H9 (cell line): Measurements from ENCODE around the gene SLC2A4RG. TPM values are rescaled to one million over a fixed set of nuclear protein-coding genes. Genes with fewer than 3 reads are reported as not detected.
A peak's percentile ranks its signal among the peaks of the same experiment; 100 is the strongest.

ENCODE experiments used
- DNase-seq: peaks from one replicate; pipeline ENCODE4 v3.0.0-alpha.2; 2017
- H2AFZ ChIP-seq: one replicate; pipeline ENCODE4 v1.6.1; 2013; ENCODE audit warnings: mild to moderate bottlenecking, low read length, control low read depth, moderate library complexity
- H2AK5ac ChIP-seq: 2 replicates; pipeline ENCODE4 v1.6.1; 2013; ENCODE audit warnings: low read length, control low read depth, mixed read lengths; ENCODE audit not compliant: insufficient read length
- H2BK120ac ChIP-seq: one replicate; pipeline ENCODE4 v1.6.1; 2013; ENCODE audit warnings: low read depth, mild to moderate bottlenecking, low read length, control low read depth, inconsistent platforms; ENCODE audit not compliant: poor library complexity, severe bottlenecking
- H2BK12ac ChIP-seq: 2 replicates; pipeline ENCODE4 v1.6.1; 2013; ENCODE audit warnings: low read length, control low read depth, mixed read lengths, low read depth; ENCODE audit not compliant: insufficient read length
- H2BK15ac ChIP-seq: 2 replicates; pipeline ENCODE4 v1.6.1; 2013; ENCODE audit warnings: low read depth, low read length, control low read depth
- H2BK20ac ChIP-seq: one replicate; pipeline ENCODE4 v1.6.1; 2013; ENCODE audit warnings: low read depth, mild to moderate bottlenecking, low read length, control low read depth, inconsistent platforms; ENCODE audit not compliant: poor library complexity, severe bottlenecking
- H2BK5ac ChIP-seq: 2 replicates; pipeline ENCODE4 v1.6.1; 2013; ENCODE audit warnings: low read length, control low read depth, mixed read lengths; ENCODE audit not compliant: insufficient read length
- H3K14ac ChIP-seq: 2 replicates; pipeline ENCODE4 v1.6.1; 2013; ENCODE audit warnings: low read length, control low read depth; ENCODE audit not compliant: insufficient read depth
- H3K18ac ChIP-seq: 2 replicates; pipeline ENCODE4 v1.6.1; 2013; ENCODE audit warnings: low read depth, mild to moderate bottlenecking, mixed read lengths, low read length, control low read depth; ENCODE audit not compliant: insufficient read length
- H3K23ac ChIP-seq: 2 replicates; pipeline ENCODE4 v1.6.1; 2013; ENCODE audit warnings: low read length, control low read depth, mixed read lengths, low read depth; ENCODE audit not compliant: insufficient read length
- H3K23me2 ChIP-seq: 2 replicates; pipeline ENCODE4 v1.6.1; 2013; ENCODE audit warnings: low read depth, mild to moderate bottlenecking, mixed read lengths, low read length, control low read depth; ENCODE audit not compliant: insufficient read length, poor library complexity, severe bottlenecking
- H3K27ac ChIP-seq: 2 replicates; pipeline ENCODE4 v1.5.1; 2013; ENCODE audit warnings: low read length, control low read depth, mixed read lengths, low read depth; ENCODE audit not compliant: insufficient read length
- H3K27me3 ChIP-seq: 2 replicates; pipeline ENCODE4 v1.6.1; 2013; ENCODE audit warnings: low read length, control low read depth, inconsistent platforms; ENCODE audit not compliant: insufficient read depth
- H3K4ac ChIP-seq: 2 replicates; pipeline ENCODE4 v1.6.1; 2013; ENCODE audit warnings: low read depth, mild to moderate bottlenecking, control low read depth, inconsistent platforms, low read length, moderate library complexity
- H3K4me1 ChIP-seq: 2 replicates; pipeline ENCODE4 v1.6.1; 2013; ENCODE audit warnings: low read length, control low read depth, inconsistent platforms; ENCODE audit not compliant: insufficient read depth
- H3K4me2 ChIP-seq: 2 replicates; pipeline ENCODE4 v1.6.1; 2013; ENCODE audit warnings: low read length, control low read depth, mixed read lengths; ENCODE audit not compliant: insufficient read length, insufficient read depth
- H3K56ac ChIP-seq: 2 replicates; pipeline ENCODE4 v1.6.1; 2013; ENCODE audit warnings: low read depth, mild to moderate bottlenecking, mixed read lengths, low read length, control low read depth; ENCODE audit not compliant: insufficient read length
- H3K79me1 ChIP-seq: 2 replicates; pipeline ENCODE4 v1.6.1; 2013; ENCODE audit warnings: low read depth, mild to moderate bottlenecking, moderate library complexity, low read length, control low read depth, inconsistent platforms; ENCODE audit not compliant: insufficient read depth, poor library complexity, severe bottlenecking
- H3K79me2 ChIP-seq: 2 replicates; pipeline ENCODE4 v1.6.1; 2013; ENCODE audit warnings: low read length, control low read depth, inconsistent platforms; ENCODE audit not compliant: insufficient read depth
- H3K9ac ChIP-seq: 2 replicates; pipeline ENCODE4 v1.6.1; 2013; ENCODE audit warnings: low read length, control low read depth, mixed read lengths; ENCODE audit not compliant: insufficient read length; ENCODE audit errors: extremely low read depth
- H3K9me3 ChIP-seq: one replicate; pipeline ENCODE4 v1.6.1; 2013; ENCODE audit warnings: low read depth, low read length, inconsistent platforms; ENCODE audit not compliant: control insufficient read depth
- H3T11ph ChIP-seq: one replicate; pipeline ENCODE4 v1.6.1; 2013; ENCODE audit warnings: mild to moderate bottlenecking, low read length, control low read depth, inconsistent platforms
- H4K20me1 ChIP-seq: one replicate; pipeline ENCODE4 v1.6.1; 2013; ENCODE audit not compliant: control insufficient read depth, insufficient read length, insufficient read depth
- H4K5ac ChIP-seq: 2 replicates; pipeline ENCODE4 v1.6.1; 2013; ENCODE audit warnings: low read depth, mild to moderate bottlenecking, mixed read lengths, low read length, control low read depth; ENCODE audit not compliant: insufficient read length
- H4K8ac ChIP-seq: replicated peaks from 2 replicates; pipeline ENCODE4 v1.6.1; 2013; ENCODE audit warnings: low read length, control low read depth, mixed read lengths, low read depth; ENCODE audit not compliant: insufficient read length
- H4K91ac ChIP-seq: 2 replicates; pipeline ENCODE4 v1.6.1; 2013; ENCODE audit warnings: low read depth, mild to moderate bottlenecking, moderate library complexity, mixed read lengths, low read length, control low read depth; ENCODE audit not compliant: insufficient read length
- H3K27ac Mint-ChIP-seq, 3 experiments: 2 replicates in 2 of 3; 3 replicates in 1 of 3; pipeline ENCODE4 v1.8.0; 2020 to 2021; ENCODE audit warnings: mixed read lengths in 3 of 3, mild to moderate bottlenecking in 1 of 3, moderate library complexity in 1 of 3
- H3K27me3 Mint-ChIP-seq: 2 replicates; pipeline ENCODE4 v1.8.0; 2021; ENCODE audit warnings: low read depth, mild to moderate bottlenecking, moderate library complexity, mixed read lengths
- H3K36me3 Mint-ChIP-seq, 3 experiments: 2 replicates in 2 of 3; 3 replicates in 1 of 3; pipeline ENCODE4 v1.8.0; 2020 to 2021; ENCODE audit warnings: low read depth in 3 of 3, mixed read lengths in 3 of 3; ENCODE audit not compliant: insufficient read depth in 1 of 3
- H3K4me1 Mint-ChIP-seq, 2 experiments: 2 replicates each; pipeline ENCODE4 v1.8.0; 2020; ENCODE audit warnings: mixed read lengths in 2 of 2
- H3K4me3 Mint-ChIP-seq, 2 experiments: 2 replicates in 1 of 2; 3 replicates in 1 of 2; pipeline ENCODE4 v1.8.0; 2020 to 2021; ENCODE audit warnings: mild to moderate bottlenecking in 2 of 2, mixed read lengths in 2 of 2, moderate library complexity in 1 of 2
- H3K9me3 Mint-ChIP-seq, 2 experiments: 2 replicates in 1 of 2; 3 replicates in 1 of 2; pipeline ENCODE4 v1.8.0; 2020; ENCODE audit warnings: mild to moderate bottlenecking in 2 of 2, mixed read lengths in 2 of 2, moderate library complexity in 1 of 2
- CTCF ChIP-seq: fragments of 200-600 bp; sonication (generic); conservative IDR thresholded peaks from 3 replicates; pipeline ENCODE4 v1.8.0; 2021; ENCODE audit warnings: antibody characterized with exemption, mild to moderate bottlenecking
- WGBS: extraction: QIAGEN DNeasy Blood & Tissue Kit; methylation state at CpG from one replicate; pipeline ENCODE4 v1.1.7; 2013; ENCODE audit warnings: missing lambda C conversion rate, low lambda C conversion rate, mixed read lengths; ENCODE audit not compliant: insufficient read length; ENCODE audit errors: extremely low coverage; 5-methylcytosine and 5-hydroxymethylcytosine counted together
- total RNA-seq: library from RNA; stranded (reverse); gene quantifications from 2 replicates; pipeline ENCODE4 v1.2.1, GENCODE V29; 2021

The SLC2A4RG gene
- total RNA-seq, 1 experiment from 2014 or later: 43.9 TPM

GRCh38 chr20:63741676-63742380 is 2.3 kb downstream of the SLC2A4RG start:
- H3K9ac ChIP-seq: no peak overlapping the region

More at GRCh38 chr20:63741676-63742380, 2.3 kb downstream of the SLC2A4RG start:
- Histone ChIP-seq H3K4ac (no peak overlapping the region), H3K56ac (no peak overlapping the region), H4K8ac (no peak overlapping the region), H3K79me1 (no peaks in the 10 kb centered on the region), H3K9me3 (no peaks in the 10 kb centered on the region), H3K4me1 (no peaks in the 10 kb centered on the region), H4K91ac (no peak overlapping the region), H3K27me3 (no peaks in the 10 kb centered on the region), H2BK120ac (no peak overlapping the region), H3K14ac (no peak overlapping the region), H3K23me2 (peaks cover 9% of the 10 kb centered on the region), H4K20me1 (no peaks in the 10 kb centered on the region), H3K4me2 (no peak overlapping the region), H4K5ac (no peak overlapping the region), H3T11ph (no peak overlapping the region), H2BK15ac (no peak overlapping the region), H2BK5ac (no peak overlapping the region), H3K18ac (no peak overlapping the region), H3K23ac (no peak overlapping the region), H3K27ac (no peak overlapping the region), H2BK12ac (no peak overlapping the region), H3K79me2 (no peaks in the 10 kb centered on the region), H2AK5ac (no peak overlapping the region), H2BK20ac (no peak overlapping the region), H2AFZ (no peak overlapping the region)
- peak overlapping the region; percentile 65 to 76; a peak in 3 of 5 replicates for H3K4me3 Mint-ChIP-seq
- H3K27ac Mint-ChIP-seq: no peak overlapping the region
- no peak for DNase-seq
- WGBS: no CpG with 5 or more reads among the region's 30 CpGs
- H3K9me3 Mint-ChIP-seq: no peaks in the 10 kb centered on the region
- peaks cover 0 to 14% (median 14%) of the 10 kb centered on the region in 3 experiments; a peak in 4 of 7 replicates for H3K36me3 Mint-ChIP-seq
- H3K27me3 Mint-ChIP-seq: no peaks in the 10 kb centered on the region
- no peak for TF ChIP-seq CTCF
- H3K4me1 Mint-ChIP-seq: peaks cover 0 to 2% of the 10 kb centered on the region in 2 experiments; a peak in 1 of 4 replicates
